CD4-positive, alpha-beta T cell treated with Interleukin-4 for 4 hours (primary cell): ENCODE measurements around the gene WDR37.
A peak's percentile ranks its signal among the peaks of the same experiment; 100 is the strongest.
"Not testable (repeated sequence)": the region's sequence is repeated elsewhere in the genome, so short reads cannot be mapped to it uniquely, and the experiment has no call there.

Experiments used
- DNase-seq: peaks from one replicate; pipeline ENCODE4 v3.0.0-alpha.2; 2020

The WDR37 gene

DNA sequence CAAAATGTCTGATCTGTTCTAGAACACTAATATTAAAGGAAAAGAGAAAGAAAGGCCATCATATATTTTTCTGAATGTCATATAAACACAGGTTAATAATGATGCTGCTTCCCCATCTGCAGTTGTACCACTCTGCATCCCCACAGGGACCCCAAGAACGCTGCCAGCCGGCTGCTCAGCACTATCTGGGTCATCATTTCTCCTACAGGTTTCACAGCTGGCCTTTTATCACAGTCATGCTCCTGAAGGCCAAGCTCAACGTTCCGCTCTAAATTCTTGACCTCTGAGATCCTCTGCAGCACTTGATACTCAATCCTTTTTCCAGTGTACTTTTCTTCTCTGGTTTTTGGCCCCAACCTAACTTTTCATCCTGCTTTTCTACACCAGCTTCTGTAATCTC lies 12.0 kb upstream of the WDR37 start:
- no peak for DNase-seq

DNA sequence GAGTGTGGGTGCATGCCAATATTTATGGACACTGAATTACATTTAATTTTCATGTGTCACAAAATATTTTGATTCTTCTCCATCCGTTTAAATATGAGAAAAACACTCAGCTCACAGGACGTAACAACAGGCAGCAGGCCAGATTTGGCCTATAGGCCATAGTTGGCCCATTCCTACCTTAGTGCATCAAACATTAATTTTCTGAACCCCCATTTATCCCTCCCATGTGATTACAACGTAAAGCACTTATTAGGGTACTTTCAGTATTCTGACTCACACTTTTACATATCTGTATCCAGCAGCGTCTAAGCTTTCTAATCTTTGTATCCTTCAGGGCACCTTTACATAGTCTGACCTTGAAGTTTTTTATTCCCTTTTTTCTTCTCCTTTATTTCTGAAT lies 11.2 kb upstream of the WDR37 start:
- DNase-seq, result no peak

DNA sequence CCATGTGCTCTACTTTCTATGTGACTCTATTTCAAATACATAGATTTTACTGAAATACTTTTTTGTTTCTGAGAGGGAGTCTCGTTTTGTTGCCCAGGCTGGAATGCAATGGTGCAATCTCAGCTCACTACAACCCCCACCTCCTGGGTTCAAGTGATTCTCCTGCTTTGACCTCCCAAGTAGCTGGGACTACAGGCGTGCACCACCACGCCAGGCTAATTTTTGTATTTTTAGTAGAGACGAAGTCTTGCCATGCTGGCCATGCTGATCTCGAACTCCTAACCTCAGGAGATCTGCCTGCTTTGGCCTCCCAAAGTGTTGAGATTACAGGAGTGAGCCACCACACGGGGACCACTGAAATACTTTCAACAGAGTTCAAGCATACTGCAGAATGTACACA lies 10.8 kb upstream of the WDR37 start:
- DNase-seq, result no peak

DNA sequence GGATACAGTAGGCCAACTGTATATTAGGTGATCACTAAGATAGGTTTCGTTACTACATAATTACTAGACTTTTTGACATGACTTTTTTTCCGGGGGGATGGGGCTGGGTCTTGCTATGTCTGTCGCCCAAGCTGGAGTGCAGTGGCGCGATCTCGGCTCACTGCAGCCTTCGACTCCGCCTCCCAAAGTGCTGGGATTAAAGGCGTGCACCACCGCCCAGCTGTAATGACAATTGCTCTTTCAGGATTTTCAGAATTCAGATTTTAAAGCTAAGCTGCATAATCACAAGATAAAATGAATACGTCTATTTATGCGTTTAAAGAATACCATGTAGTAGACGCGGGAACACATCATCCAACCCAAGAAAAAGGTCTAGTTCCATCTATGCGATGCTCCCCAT lies 8.2 kb upstream of the WDR37 start:
- DNase-seq, result no peak

DNA sequence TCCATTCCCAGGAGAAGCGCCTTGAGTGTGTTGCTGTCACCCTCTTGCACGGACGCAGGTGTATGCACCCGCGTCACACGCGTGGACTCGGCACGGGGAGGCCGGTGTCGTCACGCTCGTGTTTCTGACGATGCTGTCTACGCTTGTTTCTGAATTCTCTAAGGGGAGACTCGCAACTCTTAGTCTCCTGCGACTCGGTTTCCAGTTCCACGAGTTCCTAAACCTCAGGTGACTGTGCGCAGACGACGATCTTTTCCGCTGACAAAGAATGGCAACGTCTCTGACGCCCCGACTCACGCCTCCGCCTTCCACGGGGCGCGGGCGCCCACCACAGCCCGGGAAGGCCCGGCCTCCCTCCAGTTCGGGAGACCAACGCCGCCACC lies 7.8 kb upstream of the WDR37 start:
- peak; percentile 47 for DNase-seq

DNA sequence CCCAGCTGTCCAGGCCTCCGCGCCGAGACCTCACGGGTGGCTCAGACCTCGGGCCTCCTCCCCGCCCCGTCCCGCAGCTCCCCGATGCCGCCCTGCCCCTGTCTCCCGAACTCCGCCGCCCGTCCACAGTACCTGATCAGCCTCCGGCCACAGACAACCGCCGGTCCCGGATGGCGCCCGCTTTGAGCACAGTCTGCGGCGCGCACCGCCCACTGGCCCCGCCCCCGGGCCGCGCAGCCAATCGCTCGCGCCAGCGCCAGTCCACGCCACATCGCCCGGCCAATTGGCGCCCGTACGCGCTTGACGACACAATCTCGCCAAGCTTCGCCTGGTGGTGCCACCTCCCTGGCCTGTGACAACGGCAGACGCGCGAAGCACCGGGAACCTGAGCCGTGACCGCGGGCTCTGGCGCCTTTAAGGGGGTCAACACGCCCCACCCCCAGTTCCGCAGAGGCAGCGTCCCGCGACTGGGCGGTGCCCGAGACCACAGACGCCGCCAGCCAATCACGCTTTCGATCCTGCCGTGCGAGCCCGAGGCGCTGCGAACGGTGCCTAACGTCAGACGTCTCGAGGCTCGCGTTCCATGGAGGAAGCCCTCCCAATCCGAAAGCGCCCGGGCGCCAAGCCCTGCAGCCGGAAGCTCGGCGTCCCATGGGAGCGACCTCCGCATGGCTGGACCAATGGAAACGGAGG lies 7.3 kb upstream of the WDR37 start, which contains the start of gene IDI1:
IDI1 (minus strand) TSS at position 388 of the 693 bp plus-strand sequence; CDS start at position 272, 116 bp downstream.
- DNase-seq, result peak; percentile 96

DNA sequence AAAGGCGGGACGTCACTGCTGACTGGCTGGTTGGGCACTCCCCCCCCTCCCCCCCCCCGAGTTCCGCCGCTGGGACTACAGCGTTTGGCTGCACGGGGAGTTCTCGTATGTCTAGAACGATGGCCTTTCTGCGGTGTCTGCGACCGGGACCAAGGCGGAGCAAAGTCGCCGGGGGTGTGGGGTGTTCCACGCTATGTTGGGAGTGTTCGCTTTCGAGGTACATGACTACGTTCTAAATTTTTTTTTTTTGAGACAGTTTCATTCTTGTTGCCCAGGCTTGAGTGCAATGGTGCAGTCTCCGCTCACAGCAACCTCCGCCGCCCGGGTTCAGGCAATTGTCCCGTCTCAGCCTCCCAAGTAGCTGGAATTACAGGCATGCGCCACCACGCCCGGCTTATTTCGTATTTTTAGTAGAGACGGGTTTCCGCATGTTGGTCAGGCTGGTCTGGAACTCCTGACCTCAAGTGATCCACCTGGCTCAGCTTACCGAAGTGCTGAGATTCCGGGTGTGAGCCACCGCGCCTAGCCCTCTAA lies 6.7 kb upstream of the WDR37 start:
- no peak for DNase-seq

DNA sequence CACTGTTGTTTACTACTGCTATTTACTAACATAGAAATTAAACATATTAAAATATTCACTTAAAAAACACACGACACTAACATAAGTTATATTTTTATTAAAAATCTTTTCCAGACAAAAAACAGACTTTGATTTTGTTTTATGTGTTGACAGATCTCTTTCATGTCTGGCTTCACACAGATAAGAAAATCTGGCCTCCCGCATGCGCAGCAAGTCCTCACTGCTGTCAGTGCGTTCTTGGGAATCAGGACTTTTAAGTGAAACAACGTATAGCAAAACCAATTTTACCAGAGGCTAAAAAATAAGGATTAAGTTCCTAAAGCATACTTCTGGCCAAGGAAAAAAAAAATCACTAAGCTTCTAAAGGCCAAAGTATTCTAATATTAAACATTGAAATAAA lies 6.0 kb upstream of the WDR37 start:
- no peak for DNase-seq

DNA sequence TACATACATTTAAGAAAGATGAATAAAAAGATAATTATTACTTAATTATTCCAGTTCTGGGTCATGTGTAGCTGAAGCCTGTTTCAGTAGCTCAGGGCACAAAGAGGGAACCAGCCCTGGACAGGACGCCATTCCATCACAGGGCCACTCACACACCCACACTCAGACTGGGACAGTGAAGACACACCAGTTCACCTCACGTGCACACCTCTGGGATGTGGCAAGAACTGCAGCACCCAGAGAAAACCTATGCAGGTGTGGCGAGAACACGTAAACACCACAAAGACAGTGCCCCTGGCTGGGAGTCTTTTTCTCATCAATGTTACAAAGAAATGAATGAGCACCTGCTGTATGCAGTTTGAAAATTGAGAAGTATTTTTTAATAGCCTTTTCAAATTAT lies 5.6 kb upstream of the WDR37 start:
- peak; percentile 55 for DNase-seq

DNA sequence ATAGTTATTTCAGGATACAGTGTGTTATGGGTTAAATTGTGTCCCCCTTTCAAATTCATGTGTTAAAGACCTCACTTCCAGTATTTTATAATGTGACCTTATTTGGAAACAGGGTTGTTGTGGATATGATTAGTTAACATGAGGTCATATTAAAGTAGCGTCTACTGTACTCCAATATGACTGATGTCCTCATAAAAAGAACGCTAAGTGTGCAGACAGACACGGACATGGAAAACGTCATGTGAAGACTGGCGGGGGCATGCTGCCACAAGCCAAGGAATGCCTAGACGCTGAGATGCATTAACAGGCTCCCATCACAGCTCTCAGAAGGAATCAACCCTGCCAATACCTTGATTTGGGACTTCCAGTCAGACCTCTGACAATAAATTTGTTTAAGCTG lies 1.5 kb upstream of the WDR37 start:
- no peak for DNase-seq

DNA sequence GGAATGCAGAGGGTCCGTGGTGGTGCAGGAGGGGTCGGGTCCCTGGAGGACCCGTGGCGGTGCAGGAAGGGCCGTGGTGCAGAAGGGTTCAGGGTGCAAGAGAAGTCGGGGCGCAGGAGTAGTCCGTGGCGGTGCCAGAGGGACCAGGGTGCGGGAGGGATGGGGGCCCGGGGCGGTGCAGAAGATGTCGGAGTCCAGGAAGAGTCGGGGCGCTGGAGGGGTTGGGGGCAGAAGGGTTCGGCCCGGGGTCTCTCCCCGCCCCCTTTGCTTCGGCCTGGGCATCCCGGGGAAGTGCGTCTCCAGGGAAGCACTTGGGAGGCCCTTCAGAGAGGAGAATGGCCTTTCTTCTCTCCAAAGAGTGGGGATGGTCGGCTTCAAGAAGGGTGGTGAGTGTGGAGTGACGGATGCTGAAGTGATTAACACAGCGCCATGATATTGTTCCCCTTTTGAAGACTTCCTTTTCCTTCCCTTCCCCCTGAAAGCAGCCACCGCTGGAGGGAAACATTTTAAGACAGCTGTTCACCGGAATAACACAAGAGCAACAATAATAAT lies 997 bp downstream of the WDR37 start:
- DNase-seq, result peak; percentile 25

DNA sequence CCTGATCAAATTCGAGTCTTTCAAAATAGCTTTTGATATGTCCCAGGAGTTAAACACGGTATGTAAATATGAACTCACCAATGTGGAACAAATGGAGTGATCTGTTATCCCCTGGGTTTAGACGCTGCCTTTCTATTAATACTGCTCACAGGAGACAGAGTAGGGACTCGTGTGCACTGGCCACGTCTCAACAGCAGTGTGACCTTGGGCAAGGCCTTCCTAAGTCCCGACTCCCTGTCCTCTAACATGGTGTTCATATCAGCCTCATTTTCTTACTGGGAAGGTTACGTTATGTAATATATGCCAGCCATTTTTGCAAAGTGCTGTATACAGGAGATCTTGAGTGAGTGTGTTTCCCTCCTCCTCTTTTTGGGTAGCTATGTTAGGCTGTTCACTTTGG lies 1.8 kb downstream of the WDR37 start:
- DNase-seq, result no peak

DNA sequence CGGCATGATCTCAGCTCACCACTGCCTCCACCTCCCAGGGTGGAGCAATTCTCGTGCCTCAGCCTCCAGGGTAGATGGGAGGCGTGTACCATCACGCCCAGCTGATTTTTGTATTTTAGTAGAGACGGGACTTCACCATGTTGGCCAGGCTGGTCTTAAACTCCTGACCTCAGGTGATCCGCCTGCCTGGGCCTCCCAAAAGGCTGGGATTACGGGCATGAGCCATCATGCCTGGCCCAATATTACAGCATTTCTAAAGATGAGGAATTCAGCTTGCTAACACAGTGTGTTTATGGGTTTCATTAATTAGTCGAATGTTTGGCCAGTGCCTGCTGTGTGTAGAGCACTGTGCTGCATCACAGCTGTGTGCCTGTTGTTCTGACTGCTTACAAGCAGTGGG lies 3.7 kb downstream of the WDR37 start:
- no peak for DNase-seq

DNA sequence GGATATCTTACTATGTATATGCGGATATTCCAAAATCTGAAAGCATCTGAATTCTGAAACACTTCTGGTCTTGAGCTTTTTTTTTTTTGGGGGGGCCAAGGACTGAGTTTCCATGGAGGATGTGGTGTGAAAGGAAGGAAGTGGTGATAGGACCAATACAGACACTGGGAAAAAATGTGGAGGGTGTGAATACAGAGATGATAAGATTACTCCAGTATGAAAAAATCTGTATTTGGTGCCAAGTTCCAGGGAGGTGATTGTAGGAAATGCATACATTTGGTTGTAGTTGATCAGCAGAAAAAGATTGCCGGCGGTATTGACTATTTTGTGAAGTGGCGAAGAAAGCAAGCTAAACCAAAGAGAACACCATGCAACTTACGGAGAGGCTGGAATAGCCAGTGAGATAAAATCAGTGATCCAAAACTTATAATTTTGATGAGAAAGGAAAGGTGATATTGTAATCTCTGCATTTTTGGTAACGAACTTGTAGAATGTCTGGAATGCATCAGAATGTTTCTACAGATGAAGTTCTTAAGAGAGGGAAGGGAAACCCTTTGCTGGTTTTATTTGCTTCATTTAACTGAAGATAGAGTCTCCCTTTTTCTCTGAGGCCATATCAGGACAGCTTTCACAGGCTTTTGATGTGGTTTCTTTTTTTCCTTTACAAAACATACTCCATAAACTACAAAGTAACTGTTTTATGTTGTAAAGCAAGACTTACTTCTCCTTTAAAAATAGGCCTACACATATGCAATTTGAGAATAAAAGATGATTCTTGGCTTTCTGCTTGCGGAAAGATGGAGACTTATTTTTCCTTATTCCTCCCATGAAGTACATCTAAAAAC lies 6.0 kb downstream of the WDR37 start:
- peak; percentile 26 for DNase-seq

DNA sequence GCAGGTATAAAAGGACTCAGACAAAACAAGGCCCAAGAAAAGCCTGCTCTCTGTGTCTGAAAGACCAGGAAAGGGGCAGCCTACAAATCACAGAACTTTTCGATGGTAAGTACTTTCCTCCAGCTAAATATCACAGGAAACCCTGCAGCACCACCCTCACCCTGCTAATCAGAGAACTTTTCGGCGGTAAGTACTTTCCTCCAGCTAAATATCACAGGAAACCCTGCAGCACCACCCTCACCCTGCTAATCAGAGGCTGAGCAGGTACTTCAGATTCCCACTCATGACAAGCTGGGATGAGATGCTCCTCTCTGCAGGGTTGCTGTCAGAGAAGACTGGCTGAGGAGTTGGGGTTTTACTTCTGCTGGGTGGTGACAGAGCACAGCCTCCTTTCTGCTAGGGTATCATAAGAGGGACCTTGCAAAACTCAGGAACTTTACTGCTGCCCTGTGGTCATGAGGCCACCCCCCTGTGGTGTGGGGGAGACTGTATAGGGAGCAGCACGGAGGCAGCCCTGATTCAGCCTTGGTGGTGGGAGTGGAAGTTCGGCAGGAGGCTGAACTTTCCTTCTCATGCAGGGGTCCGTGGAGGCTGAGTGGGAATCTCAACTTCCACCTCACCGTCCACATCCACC lies 7.2 kb downstream of the WDR37 start:
- DNase-seq, result peak; percentile 61

DNA sequence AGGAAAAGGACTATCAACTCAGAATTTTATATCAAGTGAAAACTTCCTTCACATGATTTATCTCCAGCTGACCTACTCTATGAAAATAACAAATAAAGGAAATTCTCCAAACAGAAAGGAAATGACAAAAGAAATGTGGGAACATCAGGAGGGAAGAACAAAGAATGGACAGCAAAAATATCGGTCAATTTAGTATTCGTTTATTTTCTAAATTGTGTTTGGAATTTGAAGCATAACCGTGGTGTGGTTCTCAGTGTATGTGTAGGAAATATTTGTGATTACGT lies 8.7 kb downstream of the WDR37 start:
- no peak for DNase-seq

DNA sequence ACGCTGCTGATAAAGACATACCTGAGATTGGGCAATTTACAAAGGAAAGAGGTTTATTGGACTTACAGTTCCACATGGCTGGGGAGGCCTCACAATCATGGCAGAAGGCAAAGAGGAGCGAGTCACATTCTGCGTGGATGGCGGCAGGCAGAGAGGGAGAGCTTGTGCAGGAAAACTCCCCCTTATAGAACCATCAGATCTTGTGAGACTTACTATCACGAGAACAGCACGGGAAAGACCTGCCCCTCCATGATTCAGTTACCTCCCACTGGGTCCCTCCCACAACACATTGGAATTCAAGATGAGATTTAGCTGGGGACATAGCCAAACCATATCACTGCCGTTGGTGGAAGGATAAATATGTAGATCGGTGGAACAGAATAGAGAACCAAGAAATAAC lies 10.5 kb downstream of the WDR37 start:
- DNase-seq, result not testable (repeated sequence)

DNA sequence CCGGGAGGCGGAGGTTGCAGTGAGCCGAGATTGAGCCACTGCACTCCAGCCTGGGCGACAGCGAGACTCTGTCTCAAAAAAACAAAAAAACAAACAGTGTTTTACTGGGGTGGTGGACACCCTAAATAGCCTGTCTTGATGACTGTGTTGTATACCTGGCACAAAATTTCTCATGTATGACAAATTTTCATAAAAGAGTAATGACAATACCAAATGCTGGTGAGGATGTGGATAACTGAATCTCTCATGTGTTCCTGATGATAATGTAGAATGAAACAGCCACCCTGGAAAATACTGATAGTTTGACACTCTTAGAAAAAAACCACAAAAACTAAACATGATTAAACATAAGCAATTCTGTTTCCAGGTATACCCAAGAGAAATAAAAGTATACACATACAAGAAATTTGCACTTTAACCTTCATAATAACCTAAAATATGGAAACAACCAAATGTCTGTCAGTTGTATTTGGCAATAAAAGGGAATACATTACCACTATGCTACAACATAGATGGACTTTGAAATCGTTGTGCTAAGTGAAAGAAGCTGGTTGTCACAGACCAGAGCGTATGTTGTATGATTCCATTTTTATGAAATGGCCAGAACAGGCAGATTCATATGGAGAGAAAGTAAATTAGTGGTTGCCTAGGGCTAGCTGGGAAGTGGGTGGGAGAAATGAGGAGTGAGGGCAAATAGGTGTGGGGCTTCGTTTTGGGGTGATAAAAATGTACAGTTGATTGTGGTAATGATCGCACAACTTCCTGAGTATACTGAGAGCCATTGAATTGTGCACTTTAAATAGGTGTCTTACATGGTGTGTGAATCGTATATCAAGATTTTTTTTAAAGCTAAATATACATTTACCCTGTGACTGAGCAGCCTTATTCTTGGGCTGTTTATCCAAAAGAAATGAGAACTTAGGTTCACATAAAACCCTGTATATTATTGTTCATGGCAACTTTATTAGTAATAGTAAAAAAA lies 12.5 kb downstream of the WDR37 start:
- no peak for DNase-seq

DNA sequence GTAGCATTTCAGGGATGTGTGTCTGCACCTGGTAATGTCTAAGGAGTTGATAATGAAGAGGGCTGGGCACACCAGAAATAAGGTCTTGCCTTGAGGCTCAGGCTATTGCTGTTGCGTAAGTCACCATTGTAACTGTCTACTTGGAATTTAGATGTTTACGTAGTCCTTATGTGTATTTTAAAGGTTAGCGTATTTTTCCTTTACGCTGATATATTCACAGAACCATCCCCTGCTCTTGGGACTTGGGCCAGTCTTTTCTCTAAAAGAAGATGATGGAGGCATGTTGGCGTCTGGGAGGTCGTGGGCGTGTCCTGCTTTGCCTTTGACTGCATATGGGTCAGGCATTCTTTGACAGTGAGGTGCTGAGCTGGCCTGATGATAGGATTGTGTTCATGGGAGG lies 14.7 kb downstream of the WDR37 start:
- DNase-seq, result no peak

DNA sequence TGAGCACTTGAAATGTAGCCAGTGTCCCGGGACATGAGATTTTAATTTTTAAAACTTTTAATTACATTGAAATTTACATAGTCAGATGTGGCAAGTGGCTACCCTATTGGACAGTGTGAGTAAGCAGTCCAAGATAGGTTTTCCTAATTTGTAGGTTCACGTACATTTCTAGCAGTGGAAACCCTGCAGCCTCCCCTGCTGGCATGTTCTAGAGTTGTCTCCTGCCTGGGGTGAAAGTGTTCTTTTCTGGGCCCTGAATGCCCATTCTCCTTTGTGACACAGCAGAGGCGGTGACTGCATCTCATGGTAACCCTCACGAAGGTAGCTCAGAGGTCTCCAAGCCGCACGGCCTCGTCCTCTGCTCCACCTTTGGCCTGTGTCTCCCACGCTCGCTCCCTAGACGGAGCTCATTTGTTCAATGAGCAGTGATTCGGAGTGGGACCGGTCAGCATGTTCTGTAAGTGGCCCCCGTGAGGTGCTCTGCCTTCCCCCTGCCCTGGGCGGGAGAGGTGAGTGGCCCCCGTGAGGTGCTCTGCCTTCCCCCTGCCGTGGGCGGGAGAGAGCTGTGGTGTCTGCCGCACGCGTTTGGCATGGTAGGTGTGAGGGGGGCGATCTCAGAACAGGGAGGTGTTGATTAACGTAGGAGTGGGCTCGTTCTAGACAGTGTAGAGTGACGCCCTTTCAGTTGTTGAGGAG lies 18.0 kb downstream of the WDR37 start:
- DNase-seq, result no peak

DNA sequence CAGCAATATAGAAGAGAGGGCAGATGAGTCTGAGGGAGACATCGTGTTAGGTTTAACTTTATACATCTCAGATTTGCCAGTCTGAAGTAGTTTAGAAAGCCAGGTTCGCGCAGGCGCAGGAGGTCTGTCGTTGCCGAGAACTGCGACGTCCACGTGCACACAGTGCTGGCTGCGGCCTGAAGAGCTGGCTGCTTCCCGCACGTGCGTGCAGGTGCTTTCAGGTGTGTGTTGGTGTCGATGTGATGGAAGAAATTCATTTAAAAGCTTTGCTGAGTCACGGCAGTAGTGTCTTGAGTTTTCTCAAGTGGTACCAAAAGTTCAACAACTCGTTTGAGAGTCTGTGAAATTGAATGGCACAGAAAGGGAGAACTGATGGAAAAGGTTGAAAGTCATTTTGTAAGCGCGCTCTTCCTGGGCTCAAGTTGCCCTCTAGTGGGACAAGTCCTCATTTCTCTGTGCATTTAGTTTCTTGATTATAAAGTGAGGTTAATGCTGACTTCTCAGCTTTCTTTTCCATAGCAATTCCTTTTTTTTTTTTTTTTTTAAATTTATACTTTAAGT lies 18.6 kb downstream of the WDR37 start:
- DNase-seq, result no peak
